Mesothelial cell of epicardium (in vitro differentiated cells): ENCODE data around the gene TBC1D14. TPM values are rescaled to one million over a fixed set of nuclear protein-coding genes. Genes with fewer than 3 reads are reported as not detected.

Source experiments
- DNase-seq, 2 experiments: peaks; one replicate each; pipeline ENCODE4 v3.0.0; 2021; ENCODE audit warnings: low spot score in 2 of 2; ENCODE audit not compliant: unreplicated experiment in 2 of 2
- H3K27ac Mint-ChIP-seq: 2 replicates; pipeline ENCODE4 v1.8.0; 2021; ENCODE audit warnings: mixed read lengths
- H3K27me3 Mint-ChIP-seq: 2 replicates; pipeline ENCODE4 v1.8.0; 2021; ENCODE audit warnings: low read depth, mixed read lengths
- H3K36me3 Mint-ChIP-seq: 2 replicates; pipeline ENCODE4 v1.8.0; 2021; ENCODE audit warnings: mixed read lengths
- H3K4me1 Mint-ChIP-seq: 2 replicates; pipeline ENCODE4 v1.8.0; 2021; ENCODE audit warnings: mixed read lengths
- H3K4me3 Mint-ChIP-seq: 2 replicates; pipeline ENCODE4 v1.8.0; 2021; ENCODE audit warnings: mild to moderate bottlenecking, moderate library complexity, mixed read lengths
- H3K9me3 Mint-ChIP-seq: 2 replicates; pipeline ENCODE4 v1.8.0; 2021; ENCODE audit warnings: mixed read lengths
- total RNA-seq: library from RNA; stranded (reverse); gene quantifications from 3 replicates; pipeline ENCODE4 v1.2.1, GENCODE V29; 2021
- TF ChIP-seq, protein P1 (sequence below): fragments of 200-600 bp; sonication (generic); IDR thresholded peaks from one replicate; pipeline ENCODE4 v1.5.0; 2021; ENCODE audit warnings: antibody characterized with exemption; ENCODE audit not compliant: unreplicated experiment

The TBC1D14 gene
- total RNA-seq, 1 donor from 2014 or later = 54.5 TPM

GRCh38 chr4:6960628-6961412, 51.2 kb downstream of the TBC1D14 start:
- no peak overlapping the region for H3K4me3 Mint-ChIP-seq
- peaks cover 7% of the 10 kb centered on the region for H3K4me1 Mint-ChIP-seq
- H3K9me3 Mint-ChIP-seq = no peaks in the 10 kb centered on the region
- H3K36me3 Mint-ChIP-seq = no peaks in the 10 kb centered on the region
- DNase-seq = no peak
- H3K27ac Mint-ChIP-seq = no peak overlapping the region
- no peaks in the 10 kb centered on the region for H3K27me3 Mint-ChIP-seq
- TF ChIP-seq, protein P1, sequence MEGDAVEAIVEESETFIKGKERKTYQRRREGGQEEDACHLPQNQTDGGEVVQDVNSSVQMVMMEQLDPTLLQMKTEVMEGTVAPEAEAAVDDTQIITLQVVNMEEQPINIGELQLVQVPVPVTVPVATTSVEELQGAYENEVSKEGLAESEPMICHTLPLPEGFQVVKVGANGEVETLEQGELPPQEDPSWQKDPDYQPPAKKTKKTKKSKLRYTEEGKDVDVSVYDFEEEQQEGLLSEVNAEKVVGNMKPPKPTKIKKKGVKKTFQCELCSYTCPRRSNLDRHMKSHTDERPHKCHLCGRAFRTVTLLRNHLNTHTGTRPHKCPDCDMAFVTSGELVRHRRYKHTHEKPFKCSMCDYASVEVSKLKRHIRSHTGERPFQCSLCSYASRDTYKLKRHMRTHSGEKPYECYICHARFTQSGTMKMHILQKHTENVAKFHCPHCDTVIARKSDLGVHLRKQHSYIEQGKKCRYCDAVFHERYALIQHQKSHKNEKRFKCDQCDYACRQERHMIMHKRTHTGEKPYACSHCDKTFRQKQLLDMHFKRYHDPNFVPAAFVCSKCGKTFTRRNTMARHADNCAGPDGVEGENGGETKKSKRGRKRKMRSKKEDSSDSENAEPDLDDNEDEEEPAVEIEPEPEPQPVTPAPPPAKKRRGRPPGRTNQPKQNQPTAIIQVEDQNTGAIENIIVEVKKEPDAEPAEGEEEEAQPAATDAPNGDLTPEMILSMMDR = no peak

GRCh38 chr4:6961496-6962210, 52.0 kb downstream of the TBC1D14 start:
- Mint-ChIP-seq H3K27ac (no peak overlapping the region), H3K36me3 (no peaks in the 10 kb centered on the region), H3K27me3 (no peaks in the 10 kb centered on the region), H3K4me1 (peaks cover 4% of the 10 kb centered on the region), H3K4me3 (no peak overlapping the region), H3K9me3 (no peaks in the 10 kb centered on the region)
- TF ChIP-seq, protein P1 = no peak
- DNase-seq = no peak

DNA sequence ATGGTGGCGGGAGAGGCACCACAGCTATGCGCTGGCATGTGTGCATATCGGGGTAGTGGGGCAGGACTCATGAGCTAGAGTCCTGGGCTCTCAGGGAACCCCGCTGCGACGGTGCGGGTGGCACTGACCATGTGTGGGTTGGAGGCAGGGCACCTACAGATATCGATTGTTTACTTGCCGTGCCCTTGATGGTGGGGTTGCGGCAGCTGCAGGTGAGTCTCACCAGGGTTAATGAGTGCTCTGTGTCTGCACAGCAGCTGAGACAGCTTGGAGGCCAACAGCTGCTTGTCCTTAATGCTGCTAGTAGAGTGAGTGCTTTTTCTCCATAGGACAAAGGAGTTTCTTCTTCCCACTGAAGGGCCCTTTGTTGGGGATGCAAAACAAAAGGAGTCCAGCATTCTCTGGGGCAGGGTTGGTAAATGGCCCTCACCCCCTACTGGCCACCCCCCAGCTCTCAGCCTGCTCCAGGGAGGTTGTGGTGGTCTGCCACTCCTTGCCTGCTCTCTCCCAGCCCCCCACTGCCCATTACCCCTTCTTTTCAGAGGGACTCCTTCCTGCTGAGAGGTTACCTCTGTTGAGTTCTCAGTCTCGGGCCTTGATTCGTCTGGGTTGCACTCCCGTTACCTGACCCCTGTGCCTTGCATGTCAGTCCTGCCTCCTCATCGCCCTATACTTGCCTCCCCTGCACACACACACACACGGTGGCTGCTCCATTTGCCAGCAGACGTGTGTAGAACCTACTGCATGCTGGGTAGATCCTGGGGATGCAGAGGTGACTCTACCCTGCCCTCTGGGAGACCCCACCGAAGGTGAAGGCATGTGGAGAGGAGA, 52.8 kb downstream of the TBC1D14 start:
- Mint-ChIP-seq H3K27ac (no peak overlapping the region), H3K36me3 (no peaks in the 10 kb centered on the region), H3K27me3 (no peaks in the 10 kb centered on the region), H3K9me3 (no peaks in the 10 kb centered on the region), H3K4me3 (no peak overlapping the region), H3K4me1 (peaks cover 4% of the 10 kb centered on the region)
- TF ChIP-seq, protein P1 = no peak
- DNase-seq = no peak

DNA sequence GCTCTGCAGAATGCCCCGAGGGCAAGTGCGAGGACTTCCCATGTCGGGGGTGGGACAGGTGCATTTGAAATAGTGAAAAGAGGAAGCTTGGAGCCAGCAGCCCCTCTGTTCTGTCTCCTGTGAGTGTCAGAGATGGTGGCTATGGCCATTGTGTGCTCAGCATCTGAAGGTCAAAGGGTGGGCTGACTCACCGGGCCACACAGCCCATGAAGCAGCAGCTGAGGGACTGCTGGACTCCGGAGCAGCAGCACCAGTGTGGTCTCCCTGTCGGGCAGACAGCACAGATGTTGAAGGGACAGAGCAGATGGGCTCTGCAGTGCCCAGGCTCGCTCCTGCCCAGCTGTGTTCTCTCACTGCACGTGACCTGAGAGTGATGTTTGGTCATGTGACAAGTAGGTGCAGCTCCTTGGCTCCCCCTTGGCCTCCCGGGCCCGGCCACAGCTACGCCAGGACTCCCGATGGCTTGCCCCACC, 53.5 kb downstream of the TBC1D14 start:
- Mint-ChIP-seq H3K9me3 (no peaks in the 10 kb centered on the region), H3K27ac (no peak overlapping the region), H3K27me3 (no peaks in the 10 kb centered on the region), H3K4me1 (peaks cover 4% of the 10 kb centered on the region), H3K4me3 (no peak overlapping the region), H3K36me3 (no peaks in the 10 kb centered on the region)
- TF ChIP-seq, protein P1 = no peak
- no peak for DNase-seq

GRCh38 chr4:6964858-6965257, 55.2 kb downstream of the TBC1D14 start:
- Mint-ChIP-seq H3K4me1 (peaks cover 2% of the 10 kb centered on the region), H3K27ac (no peak overlapping the region), H3K27me3 (no peaks in the 10 kb centered on the region), H3K9me3 (no peaks in the 10 kb centered on the region), H3K4me3 (no peak overlapping the region), H3K36me3 (peaks cover 3% of the 10 kb centered on the region)
- DNase-seq = no peak
- TF ChIP-seq, protein P1 = no peak
